Lung microvascular endothelial cell (primary cell): ENCODE results near the gene CDK3. TPM values are rescaled to one million over a fixed set of nuclear protein-coding genes. Genes with fewer than 3 reads are reported as not detected.

Experiments used
- DNase-seq, 2 donors: peaks; one replicate each; pipeline versions ENCODE4 v3.0.0 to v3.0.0-alpha.2; 2010; ENCODE audit warnings: low read depth in 2 of 2
- total RNA-seq: library from RNA; depleted of rRNA; stranded (reverse); fragments of >200 nt; gene quantifications from 2 replicates; pipeline ENCODE4 v1.2.1, GENCODE V29; 2014

The CDK3 gene
- total RNA-seq, 1 donor from 2014 or later: 0.79 TPM

DNA sequence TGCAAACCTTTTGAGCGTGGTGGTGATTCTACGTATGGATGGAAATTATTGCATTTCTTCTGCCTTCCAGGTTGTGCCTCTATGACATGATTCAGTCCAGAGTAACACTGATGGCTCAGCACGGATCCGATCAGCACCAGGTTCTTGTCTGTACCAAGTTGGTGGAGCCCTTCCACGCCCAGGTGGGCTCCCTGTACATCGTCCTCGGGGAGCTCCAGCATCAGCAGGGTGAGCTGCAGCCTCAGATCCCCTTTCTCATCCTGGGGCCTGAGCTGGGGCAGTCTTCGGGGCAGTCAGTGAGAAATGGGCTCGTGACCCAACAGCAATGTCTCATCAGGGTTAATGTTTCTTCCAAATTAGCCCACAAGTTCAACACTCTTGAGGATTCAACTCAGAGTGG, 9.3 kb upstream of the CDK3 start:
- no peak for DNase-seq

DNA sequence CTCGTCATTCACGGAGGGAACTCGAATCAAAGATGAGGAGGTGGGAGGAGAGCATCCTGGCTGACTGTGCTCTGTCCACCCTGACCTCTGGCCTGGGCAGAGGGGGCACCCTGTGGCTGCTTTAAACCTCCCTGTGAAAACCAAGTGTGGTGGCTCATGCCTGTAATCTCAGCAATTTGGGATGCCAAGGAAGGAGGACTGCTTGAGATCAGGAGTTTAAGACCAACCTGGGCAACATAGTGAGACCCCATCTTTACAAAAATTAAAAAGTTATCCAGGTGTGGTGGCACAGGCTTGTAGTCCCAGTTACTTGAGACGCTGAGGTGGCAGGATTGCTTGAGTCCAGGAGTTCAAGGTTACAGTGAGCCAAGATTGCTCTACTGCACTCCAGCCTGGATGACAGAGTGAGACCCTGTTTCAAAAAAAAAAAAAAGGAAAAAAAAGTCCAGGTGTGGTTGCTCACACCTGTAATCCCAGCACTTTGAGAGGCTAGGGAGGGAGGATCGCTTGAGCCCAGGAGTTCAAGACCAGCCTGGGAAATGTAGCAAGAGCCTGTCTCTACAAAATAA, 5.8 kb upstream of the CDK3 start:
- no peak for DNase-seq

DNA sequence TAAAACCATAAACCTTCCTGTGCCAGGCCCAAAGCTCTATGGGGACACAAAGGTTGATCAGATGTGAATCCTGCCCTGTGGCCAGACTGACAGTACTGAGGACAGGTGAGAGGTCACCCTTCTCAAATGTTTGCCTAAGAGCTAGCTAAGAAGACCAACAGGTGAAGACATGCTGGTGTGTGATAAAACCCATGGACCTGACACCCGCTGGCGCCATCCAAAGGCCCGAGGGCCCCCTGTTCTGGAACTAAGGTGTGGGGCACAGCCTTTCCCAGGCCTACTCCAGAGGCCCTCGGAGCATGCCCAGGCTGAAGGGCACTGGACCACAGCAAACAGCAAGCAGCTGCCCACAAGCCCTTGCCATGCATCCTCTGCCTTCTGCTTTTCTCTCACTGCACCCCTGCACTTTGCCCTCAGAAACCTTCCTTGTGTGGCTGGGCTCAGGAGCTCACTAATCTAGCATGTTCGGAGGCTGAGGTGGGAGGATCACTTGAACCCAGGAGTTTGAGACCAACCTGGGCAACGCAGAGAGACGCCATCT, 5.2 kb upstream of the CDK3 start:
- DNase-seq: no peak

DNA sequence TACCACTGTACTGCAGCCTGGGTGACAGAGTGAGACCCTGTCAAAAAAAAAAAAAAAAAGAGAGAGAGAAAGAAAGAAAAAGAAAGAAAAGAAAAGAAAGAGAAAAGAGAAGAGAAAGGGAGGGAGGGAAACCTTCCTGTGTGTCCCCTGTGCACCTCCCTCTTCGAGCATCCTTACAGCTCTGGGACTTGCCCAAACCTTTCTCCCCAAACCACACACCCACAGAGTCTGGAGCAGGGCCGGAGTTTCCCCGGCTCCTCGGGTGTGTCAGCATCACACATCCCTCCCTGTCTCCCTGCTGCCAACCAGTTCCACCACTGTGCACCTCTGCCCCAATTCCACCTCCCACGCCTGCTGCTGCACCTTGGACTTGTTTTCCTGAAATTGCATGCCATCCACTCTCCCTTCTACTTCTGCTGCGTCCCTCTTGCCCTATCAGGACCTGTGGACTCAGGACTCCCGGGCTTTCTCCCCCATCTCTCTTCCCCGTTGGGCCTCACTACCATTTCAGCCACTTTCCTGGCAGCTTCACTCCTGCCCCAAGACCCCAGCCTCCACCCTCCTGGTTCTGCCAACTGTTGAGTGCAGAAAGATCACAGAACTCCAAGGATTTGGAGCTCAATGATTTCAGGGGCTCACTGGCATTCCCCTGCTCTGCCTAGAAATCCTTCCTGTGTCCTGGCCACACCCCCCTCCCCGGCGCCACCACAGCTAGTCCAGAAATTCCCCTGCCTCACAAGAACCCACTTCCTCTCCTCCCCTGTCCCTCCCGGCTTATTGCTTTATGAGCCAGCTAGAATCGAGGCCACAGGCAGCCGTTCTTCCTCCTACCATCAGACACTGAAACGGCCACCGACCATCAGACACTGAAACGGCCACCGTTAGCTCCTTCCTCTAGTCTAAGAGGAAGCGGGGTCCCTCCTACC, 3.7 kb upstream of the CDK3 start:
- peak in 1 of 2 donors; percentile 58 for DNase-seq

DNA sequence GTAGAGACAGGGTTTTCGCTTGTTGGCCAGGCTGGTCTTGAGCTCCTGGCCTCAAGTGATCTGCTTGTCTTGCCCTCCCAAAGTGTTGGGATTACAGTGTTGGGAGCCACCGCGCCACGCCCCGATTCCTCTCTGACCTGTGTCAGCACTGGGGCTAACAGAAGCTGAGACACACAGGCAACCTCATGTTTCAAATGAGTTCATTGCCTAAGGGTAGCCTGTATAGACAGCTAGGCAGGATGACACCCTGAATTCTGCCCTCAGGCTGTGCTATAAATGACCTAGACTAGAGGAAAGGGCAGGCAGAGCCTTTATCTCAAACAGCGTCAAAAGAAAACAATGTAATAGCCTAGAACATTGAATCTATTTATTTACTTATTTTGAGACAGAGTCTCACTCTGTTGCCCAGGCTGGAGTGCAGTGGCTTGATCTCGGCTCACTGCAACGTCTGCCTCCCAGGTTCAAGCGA, 2.3 kb upstream of the CDK3 start:
- no peak for DNase-seq

DNA sequence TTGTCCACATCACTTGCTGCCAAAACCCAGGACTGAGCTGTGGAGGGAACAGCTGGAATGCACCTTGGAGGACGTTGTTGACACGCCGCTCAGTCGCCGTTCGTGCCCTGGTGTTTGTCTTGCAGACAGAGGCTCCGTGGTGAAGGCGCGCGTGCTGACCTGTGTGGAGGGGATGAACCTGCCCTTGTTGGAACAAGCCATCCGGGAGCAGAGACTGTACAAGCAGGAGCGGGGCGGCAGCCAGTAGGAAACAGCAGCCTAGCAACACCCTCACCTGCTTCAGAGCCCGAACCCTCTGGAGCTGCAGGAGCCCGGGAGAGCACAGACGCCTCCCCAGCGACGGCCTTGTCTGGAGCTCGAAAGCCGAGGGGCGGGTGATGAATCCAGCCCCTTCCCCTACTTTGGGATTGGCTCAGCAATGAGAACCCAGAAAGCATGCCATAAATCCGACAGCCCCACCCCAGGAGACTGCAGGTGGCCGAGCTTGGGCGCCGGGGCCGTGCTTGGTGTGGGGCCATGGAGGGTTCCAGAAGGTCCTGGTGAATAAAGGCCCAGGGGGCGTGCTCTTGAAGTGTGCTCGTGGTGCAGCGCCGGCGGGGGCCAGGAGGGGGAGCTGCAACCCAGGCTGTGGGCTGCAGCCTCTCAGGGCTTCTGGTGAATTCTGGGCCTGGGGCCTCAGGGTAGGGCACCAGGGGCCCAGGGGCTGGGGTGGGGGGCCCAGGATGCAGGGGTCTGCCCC, 470 bp upstream of the CDK3 start:
- peak; percentile 51 to 60 for DNase-seq

DNA sequence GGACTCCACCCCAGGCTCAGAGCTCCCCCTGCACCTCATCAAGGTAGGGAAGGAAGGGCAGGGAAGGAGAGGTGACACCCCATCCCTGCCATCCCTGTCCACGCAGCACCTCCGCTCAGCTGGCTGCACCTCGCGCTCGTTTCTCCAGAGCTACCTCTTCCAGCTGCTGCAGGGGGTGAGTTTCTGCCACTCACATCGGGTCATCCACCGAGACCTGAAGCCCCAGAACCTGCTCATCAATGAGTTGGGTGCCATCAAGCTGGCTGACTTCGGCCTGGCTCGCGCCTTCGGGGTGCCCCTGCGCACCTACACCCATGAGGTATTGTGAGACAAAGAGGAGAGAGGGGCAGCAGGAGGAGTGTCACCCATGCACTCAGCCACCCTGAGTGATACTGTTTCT, 1.4 kb downstream of the CDK3 start:
- DNase-seq: no peak

DNA sequence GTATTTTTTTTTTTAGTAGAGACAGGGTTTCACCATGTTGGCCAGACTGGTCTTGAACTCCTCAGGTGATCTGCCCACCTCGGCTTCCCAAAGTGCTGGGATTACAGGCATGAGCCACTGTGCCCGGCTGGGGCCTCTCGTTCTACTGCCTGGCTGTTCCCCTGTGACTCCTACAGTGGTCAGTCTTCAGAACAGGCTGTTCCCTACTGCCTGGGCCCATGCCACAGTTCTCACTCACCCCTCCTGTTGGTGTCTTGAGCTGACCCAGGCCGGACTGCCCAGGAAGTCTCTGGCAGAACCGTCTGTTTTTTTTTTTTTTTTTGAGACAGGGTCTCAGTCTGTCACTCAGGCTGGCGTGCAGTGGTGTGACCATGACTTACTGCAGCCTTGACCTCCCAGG, 3.3 kb downstream of the CDK3 start:
- DNase-seq: no peak

DNA sequence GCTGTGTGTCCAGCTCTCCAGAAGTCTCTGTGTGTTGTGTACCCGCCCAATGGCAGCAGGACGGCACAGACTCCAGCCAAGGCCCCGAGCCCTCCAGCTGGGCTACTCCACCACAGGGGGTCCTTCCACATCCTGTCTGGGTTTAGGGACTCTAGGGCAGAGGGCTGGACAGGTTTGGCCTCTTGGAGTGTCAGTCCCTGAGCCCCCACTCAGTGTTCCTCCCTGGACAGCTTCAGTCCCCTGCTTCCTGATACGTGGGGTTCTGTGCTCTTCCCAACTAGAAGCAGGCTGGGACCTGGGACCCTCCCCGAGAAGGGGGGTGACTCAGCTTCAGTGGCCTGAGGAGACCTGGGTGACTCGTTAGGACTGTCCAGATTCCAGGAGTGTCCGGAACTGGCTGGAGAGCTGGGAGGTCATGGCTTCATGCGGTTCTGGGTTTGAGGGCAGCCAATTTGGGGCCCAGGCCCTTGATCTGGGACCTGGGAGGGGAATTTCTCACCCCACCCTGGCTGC, 4.2 kb downstream of the CDK3 start:
- peak in 1 of 2 donors; percentile 69 for DNase-seq

DNA sequence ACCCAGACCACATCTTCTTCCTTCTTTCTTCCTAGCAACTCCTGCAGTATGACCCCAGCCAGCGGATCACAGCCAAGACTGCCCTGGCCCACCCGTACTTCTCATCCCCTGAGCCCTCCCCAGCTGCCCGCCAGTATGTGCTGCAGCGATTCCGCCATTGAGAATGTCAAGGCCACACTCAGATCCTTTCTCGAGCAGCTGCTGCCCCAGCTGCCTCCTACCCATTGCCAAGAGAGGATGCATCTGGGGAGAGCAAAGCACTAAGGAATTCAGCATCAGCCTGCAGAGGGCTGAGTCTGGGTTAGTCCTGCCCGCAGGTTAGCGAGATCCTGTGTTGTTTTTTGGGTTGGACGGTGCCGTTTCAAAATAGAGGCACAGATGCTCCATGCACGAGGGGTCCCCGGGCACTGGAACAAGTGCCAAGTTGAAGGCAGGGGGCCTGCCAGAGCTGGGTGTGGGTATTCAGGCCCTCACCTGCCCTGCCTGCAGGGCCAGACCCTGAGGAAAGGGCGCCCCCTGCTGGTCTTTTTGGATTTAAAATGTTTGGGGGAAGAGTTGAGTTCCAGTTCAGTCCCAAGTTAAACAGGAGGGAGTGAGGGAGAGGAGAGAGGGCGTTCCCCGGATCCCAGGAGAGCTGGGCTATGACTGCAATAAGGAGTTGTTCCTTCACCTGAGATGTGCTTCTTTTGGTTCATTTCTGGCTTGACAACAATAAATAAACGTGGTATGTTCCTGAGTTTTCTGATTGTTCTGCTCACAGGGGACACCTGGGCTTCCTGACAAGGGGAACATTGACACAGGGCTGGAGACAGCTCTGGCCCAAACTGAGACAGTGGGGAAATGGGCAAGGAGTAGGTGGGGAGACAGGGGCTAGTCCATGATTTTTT, 4.9 kb downstream of the CDK3 start:
- DNase-seq: peak; percentile 76 to 82

DNA sequence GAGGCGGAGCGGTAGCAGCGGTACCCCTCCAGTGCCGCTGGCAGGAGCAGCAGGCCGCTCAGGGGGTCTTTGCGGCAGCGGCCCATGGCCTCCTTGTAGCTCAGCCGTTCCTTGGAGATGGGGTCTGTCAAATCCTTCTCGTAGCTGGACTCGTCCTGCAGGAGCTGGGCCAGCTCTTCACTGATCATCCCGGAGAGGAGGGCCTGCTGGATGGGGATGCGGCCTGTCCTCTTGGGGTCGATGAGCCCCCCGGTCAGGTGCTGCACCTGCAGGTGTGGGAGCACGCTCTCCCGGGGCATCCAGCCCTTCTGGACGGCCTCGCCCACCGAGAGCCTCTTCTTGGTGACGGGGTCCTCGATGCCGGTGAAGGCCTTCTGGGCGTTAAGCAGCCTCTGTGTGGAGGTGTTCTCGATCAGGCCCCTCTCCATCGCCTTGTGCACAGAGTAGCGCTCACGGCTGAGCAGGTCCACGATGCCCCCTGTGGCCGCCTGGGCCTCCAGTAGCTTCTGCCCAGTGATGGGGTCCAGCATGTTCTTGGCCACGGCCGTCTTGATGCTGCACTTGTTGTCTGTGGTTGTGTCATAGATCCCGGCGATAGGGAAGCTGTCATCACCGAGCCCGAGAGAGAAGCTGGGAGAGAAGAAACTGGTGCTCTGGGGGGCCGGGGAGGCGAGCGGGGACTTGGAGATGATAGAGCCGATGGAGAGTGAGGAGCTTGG, 6.6 kb downstream of the CDK3 start:
- no peak for DNase-seq

DNA sequence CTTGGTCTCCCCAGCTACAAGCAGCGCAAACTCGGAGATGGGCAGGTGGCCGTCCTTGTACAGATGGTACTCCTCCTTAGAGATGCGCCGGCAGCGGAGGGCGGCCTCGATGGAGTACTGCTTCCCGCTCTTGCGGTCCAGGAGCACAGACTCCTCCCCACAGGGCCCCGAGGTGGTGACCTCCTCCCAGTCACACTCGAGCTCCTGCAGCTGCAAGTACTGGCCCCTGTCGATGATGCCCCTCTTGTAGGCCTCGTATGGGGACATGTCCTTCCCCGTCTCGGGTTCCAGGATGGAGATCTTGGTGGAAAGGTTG, 7.2 kb downstream of the CDK3 start:
- DNase-seq: no peak

DNA sequence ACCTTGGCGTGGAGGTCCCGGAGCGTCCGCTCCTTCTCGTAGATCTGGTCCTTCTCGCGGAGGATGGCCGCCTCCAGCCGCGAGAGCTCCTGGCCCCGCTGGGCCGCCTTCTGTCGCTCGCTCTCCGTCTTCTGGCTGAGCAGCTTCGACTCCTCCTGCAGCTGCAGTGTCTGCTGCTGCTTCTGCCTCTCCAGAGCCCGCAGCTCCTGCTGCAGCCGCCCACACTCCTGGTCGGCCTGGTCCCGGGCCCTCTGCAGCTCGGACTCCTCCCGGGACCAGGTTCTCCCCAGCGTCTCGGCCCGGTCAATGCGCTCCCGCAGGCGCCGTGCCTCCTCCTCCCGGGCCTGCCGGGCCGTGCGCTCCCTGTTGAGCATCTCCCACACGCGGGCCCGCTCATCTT, 7.6 kb downstream of the CDK3 start:
- DNase-seq: no peak

DNA sequence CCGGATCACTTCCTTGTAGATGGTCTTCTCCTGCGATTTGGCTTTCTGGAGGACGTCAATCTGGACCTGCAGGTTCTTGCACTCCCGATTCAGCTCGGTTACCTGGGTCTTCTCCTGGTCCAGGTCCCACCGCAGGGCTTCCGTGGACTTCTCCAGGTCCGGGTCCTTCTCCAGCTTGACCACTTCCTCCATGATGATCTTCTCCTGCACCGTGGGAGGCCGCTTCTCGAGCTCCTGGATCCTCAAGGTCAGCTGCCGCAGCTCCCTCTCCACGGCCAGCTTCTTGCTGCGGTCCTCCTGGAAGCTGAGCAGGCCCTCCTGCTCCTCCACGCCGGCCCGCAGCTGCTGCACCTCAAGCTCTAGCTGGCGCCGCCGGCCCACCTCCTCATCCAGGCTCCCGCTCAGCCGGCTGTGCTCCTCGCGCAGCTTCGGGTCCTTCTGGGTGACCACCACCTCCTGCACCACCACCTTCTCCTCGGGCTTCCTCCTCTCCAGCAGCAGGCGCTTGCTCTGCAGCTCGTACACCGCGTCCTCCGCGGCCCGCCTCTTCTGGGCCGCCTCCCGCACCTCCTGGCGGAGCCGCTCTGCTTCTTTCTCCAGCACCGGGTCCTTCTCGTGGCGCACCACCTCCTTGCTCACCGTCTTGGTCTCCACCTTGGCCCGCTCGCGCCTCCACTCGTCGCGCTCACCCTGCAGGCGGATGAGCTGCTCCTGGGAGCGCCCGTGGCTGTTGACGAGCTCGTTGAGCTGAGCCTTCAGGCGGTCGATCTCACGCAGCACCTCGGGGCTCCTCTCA, 8.2 kb downstream of the CDK3 start:
- no peak for DNase-seq

DNA sequence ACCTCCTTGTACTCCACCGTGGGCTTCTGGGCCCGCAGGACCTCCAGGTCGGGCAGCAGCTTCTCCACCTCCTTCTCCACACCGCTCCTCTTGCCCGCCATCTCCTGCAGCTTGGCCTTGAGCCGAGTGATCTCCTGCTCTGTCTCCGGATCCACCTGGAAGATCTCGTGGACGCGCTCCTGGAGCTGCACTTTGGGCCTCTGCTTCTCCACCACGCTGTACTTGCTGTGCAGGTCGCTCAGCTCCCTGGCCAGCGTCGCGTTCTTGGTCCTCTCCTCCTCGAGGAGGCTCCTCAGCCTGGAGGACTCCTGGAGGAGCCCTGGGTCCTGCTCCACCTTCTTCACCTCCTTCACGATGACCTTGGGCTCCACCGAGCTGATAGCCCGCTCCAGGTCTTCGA, 8.8 kb downstream of the CDK3 start:
- DNase-seq: no peak

DNA sequence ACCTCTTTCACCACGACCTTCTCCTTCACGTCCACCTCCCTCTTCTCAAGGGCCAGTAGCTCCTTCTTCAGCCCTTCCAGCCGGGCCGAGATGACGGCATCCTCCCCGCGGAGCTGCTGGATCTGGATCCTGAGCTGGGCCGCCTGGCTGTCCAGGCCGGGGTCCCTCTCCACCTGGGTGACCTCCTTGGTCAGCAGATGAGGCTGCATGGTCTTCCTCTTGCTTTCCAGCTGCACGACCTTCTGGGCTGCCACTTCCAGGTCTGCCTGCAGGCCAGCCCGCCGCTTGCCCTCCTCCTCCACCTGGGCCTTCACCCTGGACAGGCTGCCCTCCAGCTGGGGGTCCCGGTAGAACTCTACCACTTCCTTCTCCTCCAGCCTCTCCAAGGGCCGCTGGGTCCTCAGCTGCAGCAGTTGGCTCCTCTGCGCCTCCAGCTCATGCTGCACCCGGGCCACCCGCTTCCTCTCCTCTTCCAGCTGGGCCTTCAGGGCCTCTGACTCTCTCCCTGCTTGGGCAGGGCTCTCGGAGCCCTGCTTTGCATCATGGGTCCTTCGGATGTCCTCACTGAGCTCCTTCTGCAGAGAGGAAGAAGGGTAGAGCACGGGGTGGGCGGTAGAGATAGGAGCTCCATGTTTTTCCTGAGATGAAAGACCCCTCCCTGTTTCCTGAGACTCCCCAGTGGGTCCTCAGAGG, 9.5 kb downstream of the CDK3 start:
- DNase-seq: no peak

DNA sequence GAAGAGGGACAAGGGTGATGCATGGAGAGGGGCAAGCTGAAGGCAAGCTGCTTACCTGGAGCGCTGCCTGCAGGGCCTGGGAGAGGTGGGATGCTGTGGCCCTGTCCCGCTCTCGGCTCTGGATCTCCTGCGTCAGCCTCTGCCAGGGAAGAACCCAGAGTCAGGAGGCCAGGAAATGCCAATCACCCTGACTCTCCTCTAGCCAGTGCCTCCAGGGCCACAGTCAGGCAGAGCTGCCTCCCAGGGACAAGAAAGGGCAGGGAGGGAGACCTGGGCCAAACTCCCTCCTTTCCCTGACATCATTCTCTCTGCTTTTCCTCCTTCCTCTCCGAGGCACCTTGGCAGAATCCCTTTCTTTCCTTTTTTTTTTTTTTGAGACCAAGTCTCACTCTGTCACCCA, 11.3 kb downstream of the CDK3 start:
- no peak for DNase-seq

DNA sequence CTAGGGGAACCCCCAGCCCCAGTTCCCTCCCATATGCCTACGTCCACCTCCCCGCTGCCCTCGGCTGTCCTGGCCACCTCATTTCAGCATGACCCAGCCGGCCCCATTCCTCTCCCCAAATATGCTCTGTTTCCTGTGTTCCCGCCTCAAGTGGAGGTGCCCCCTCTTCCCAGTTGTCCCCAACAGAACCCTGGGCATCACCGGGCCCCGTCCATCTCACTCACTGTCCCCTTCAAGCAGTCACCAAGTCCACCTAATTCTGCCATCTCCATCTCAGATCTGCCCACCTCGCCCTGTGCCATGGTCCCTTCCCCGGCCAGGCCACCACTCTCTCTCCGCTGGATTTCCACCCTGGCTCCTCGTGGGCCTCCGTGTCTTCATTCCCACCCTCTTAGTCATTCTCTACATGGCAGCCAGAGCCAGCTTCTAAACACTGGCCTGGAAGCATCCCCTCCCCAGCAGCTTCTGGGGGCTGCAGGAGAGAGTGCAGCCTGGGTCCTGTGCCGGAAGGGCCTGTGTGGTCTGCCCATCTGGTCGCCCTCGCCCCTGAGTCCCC, 12.8 kb downstream of the CDK3 start:
- DNase-seq: no peak
